Liver (tissue), 3 donors: ENCODE results near the gene LAMTOR1.

Source experiments
- EGR1 ChIP-seq, 2 donors: IDR thresholded peaks; 2 replicates each; pipeline ENCODE4 v1.6.1; 2016 to 2018; ENCODE audit warnings: antibody characterized with exemption in 2 of 2, low read depth in 2 of 2
- GABPA ChIP-seq, 2 donors: IDR thresholded peaks in 1 of 2; conservative IDR thresholded peaks in 1 of 2; 2 replicates each; pipeline ENCODE4 v1.6.1; 2016; ENCODE audit warnings: antibody characterized with exemption in 2 of 2, mild to moderate bottlenecking in 1 of 2, moderate library complexity in 1 of 2
- TF ChIP-seq, protein P1 (sequence below): fragments of 150-350 bp; IDR thresholded peaks from 2 replicates; pipeline ENCODE4 v1.5.1; 2017; ENCODE audit warnings: improper control_type of control experiment, low read depth, low read length; ENCODE audit not compliant: missing input control
- TF ChIP-seq, protein P2 (sequence below): IDR thresholded peaks from 2 replicates; pipeline ENCODE4 v1.6.1; 2016; ENCODE audit warnings: antibody characterized with exemption, mild to moderate bottlenecking
- donor health status: healthy.
- donor health status: healthy.

DNA sequence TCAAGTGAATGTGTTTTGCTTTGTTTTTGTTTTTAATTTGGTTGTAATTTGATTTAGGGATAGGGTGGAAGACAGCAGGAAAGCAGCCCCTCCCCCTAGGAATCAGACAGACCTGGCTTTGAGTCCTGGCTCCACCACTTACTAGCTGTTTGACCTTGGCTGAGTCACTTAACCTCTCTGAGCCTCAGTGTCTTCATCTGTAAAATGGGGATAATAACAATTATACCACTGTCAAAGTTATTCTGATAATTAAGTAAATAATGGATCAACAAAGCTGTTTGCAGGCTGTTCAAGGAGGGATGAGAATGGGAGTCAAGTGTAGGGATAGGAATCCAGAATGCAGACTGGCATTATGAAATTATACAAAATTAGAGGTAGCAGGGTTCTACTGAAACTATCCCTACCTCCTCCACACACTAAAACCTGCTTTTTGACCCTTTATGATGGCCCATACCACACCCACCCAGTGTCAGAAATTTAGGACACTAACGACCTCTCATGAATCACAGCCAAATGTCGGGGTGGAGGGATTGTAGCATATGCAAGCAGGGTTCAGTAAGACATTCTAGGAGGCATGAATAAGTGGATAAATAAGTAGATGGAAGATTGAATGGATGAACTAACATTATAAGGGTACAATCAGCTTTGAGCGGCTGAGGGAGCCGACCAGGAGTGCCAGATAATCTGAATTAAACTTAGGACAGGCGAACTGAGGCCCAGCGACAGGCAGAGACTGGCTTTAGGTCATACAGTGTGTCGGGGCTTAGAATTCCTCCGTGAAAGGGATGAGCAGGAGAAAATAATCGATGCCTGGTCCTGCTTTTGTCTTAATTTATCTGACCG is 8.4 kb upstream of the LAMTOR1 start:
- TF ChIP-seq, protein P1, sequence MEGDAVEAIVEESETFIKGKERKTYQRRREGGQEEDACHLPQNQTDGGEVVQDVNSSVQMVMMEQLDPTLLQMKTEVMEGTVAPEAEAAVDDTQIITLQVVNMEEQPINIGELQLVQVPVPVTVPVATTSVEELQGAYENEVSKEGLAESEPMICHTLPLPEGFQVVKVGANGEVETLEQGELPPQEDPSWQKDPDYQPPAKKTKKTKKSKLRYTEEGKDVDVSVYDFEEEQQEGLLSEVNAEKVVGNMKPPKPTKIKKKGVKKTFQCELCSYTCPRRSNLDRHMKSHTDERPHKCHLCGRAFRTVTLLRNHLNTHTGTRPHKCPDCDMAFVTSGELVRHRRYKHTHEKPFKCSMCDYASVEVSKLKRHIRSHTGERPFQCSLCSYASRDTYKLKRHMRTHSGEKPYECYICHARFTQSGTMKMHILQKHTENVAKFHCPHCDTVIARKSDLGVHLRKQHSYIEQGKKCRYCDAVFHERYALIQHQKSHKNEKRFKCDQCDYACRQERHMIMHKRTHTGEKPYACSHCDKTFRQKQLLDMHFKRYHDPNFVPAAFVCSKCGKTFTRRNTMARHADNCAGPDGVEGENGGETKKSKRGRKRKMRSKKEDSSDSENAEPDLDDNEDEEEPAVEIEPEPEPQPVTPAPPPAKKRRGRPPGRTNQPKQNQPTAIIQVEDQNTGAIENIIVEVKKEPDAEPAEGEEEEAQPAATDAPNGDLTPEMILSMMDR, result no peak
- TF ChIP-seq, protein P2, sequence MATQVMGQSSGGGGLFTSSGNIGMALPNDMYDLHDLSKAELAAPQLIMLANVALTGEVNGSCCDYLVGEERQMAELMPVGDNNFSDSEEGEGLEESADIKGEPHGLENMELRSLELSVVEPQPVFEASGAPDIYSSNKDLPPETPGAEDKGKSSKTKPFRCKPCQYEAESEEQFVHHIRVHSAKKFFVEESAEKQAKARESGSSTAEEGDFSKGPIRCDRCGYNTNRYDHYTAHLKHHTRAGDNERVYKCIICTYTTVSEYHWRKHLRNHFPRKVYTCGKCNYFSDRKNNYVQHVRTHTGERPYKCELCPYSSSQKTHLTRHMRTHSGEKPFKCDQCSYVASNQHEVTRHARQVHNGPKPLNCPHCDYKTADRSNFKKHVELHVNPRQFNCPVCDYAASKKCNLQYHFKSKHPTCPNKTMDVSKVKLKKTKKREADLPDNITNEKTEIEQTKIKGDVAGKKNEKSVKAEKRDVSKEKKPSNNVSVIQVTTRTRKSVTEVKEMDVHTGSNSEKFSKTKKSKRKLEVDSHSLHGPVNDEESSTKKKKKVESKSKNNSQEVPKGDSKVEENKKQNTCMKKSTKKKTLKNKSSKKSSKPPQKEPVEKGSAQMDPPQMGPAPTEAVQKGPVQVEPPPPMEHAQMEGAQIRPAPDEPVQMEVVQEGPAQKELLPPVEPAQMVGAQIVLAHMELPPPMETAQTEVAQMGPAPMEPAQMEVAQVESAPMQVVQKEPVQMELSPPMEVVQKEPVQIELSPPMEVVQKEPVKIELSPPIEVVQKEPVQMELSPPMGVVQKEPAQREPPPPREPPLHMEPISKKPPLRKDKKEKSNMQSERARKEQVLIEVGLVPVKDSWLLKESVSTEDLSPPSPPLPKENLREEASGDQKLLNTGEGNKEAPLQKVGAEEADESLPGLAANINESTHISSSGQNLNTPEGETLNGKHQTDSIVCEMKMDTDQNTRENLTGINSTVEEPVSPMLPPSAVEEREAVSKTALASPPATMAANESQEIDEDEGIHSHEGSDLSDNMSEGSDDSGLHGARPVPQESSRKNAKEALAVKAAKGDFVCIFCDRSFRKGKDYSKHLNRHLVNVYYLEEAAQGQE, result no peak
- TF ChIP-seq GABPA (IDR thresholded peaks at IDR 0.05 in 1 of 2, conservative IDR thresholded peaks at IDR 0.05 in 1 of 2) (no peak), EGR1 (IDR thresholded peaks at IDR 0.05; ENCODE audit: low read depth in 2 of 2) (no peak)
